Erythroblast (primary cell): Measurements from ENCODE around the gene SEPTIN5.

Experiments used
- GATA1 ChIP-seq: IDR thresholded peaks from 2 replicates; pipeline ENCODE4 v1.6.1; 2011; ENCODE audit warnings: low read depth, mild to moderate bottlenecking, control low read depth, low read length, moderate library complexity
- POLR2A ChIP-seq: IDR thresholded peaks from 2 replicates; pipeline ENCODE4 v1.6.1; 2011; ENCODE audit warnings: mild to moderate bottlenecking, low read length

DNA sequence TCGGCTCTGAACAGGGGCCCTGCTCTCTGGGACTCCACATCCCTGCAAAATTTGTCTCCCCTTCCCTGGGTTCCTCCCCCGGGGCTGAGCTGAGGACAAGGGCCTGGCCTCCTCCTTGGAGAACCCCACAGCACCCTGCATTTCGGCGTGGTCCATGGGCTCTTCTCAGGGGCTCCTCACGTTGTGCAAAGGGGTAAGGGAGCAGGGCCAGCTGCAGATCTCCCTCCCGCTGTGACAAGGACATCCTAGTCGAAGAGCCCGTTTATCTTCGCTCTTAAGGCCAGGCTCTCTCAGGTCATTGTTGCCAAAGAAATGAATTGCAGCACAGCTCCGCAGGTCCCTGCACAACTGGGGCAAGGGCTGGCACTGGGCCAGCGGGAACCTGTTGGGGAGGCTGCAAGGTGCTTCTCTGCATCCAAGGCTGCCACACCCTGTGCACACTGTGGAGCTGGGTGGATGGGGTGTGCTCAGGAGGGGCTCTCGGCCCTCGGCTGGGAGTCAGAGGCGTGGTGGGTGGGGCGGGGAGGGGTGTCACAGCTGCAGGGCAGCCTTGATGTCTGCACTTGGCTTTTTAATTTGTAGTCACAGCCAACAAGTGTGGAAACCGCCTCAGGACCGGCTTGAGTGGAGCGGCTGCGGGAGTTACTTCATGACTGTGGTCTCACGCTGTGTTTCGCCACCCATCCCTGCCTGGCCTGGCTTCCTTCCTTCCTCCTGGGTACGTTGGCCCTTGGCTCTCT is 26.6 kb upstream of the SEPTIN5 start:
- no peak for TF ChIP-seq POLR2A
- TF ChIP-seq GATA1, result no peak
